ENCODE data around the gene MITD1.
"Not testable (repeated sequence)": the region's sequence is repeated elsewhere in the genome, so short reads cannot be mapped to it uniquely, and the experiment has no call there.

MITD1 gene

GRCh38 chr2:99180755-99181623, at the start of gene MITD1, which contains the start of gene MRPL30:
Gene MITD1, minus strand, starts transcription at chr2:99181058. Its CDS starts 77 bp downstream, at chr2:99180981.
Gene MRPL30, plus strand, starts transcription at chr2:99181184. Its CDS starts 5,020 bp downstream, at chr2:99186204.
- peak; percentile 78 to 79 for DNase-seq (ENCODE audit: low read depth in 2 of 2)

- DNase-seq (ENCODE audit: low read depth in 2 of 2): no peak
These were observed 37.2 kb upstream of the MITD1 start for GRCh38 chr2:99217929-99218501.

- DNase-seq (ENCODE audit: low read depth in 2 of 2): no peak
These were observed 35.2 kb upstream of the MITD1 start for GRCh38 chr2:99216096-99216495.

- no peak for DNase-seq (ENCODE audit: low read depth in 2 of 2)
These were observed 24.6 kb upstream of the MITD1 start for GRCh38 chr2:99205491-99205890.

GRCh38 chr2:99201959-99202678, 21.3 kb upstream of the MITD1 start:
- DNase-seq (ENCODE audit: low read depth in 2 of 2): no peak

- no peak for DNase-seq (ENCODE audit: low read depth in 2 of 2)
These were observed 19.4 kb upstream of the MITD1 start for GRCh38 chr2:99200076-99200800.

GRCh38 chr2:99198103-99198841, 17.4 kb upstream of the MITD1 start:
- DNase-seq (ENCODE audit: low read depth in 2 of 2): no peak

- not testable (repeated sequence) for DNase-seq (ENCODE audit: low read depth in 2 of 2)
These were observed 11.5 kb upstream of the MITD1 start for GRCh38 chr2:99192364-99192763.

- DNase-seq (ENCODE audit: low read depth in 2 of 2): no peak
These were observed 9.7 kb upstream of the MITD1 start for GRCh38 chr2:99190548-99190947.

GRCh38 chr2:99188357-99188756, 7.5 kb upstream of the MITD1 start:
- no peak for DNase-seq (ENCODE audit: low read depth in 2 of 2)

- DNase-seq (ENCODE audit: low read depth in 2 of 2): no peak
These were observed 6.2 kb upstream of the MITD1 start for GRCh38 chr2:99187011-99187410.

- no peak for DNase-seq (ENCODE audit: low read depth in 2 of 2)
These were observed 4.0 kb upstream of the MITD1 start for GRCh38 chr2:99184811-99185210.

- DNase-seq (ENCODE audit: low read depth in 2 of 2): no peak
These were observed 2.2 kb upstream of the MITD1 start for GRCh38 chr2:99183025-99183424.

GRCh38 chr2:99181624-99182000, 754 bp upstream of the MITD1 start:
- no peak for DNase-seq (ENCODE audit: low read depth in 2 of 2)

- no peak for DNase-seq (ENCODE audit: low read depth in 2 of 2)
These were observed 9.3 kb downstream of the MITD1 start for GRCh38 chr2:99171377-99172140.

- DNase-seq (ENCODE audit: low read depth in 2 of 2): no peak
These were observed 11.3 kb downstream of the MITD1 start for GRCh38 chr2:99169534-99169933.

GRCh38 chr2:99166218-99166617, 14.6 kb downstream of the MITD1 start:
- no peak for DNase-seq (ENCODE audit: low read depth in 2 of 2)

GRCh38 chr2:99159594-99159993, 21.3 kb downstream of the MITD1 start:
- DNase-seq (ENCODE audit: low read depth in 2 of 2): no peak

GRCh38 chr2:99158599-99158998, 22.3 kb downstream of the MITD1 start:
- DNase-seq (ENCODE audit: low read depth in 2 of 2): no peak

- no peak for DNase-seq (ENCODE audit: low read depth in 2 of 2)
These were observed 24.0 kb downstream of the MITD1 start for GRCh38 chr2:99156891-99157290.
